H1 (cell line): ENCODE results near the gene PUSL1. TPM values are rescaled to one million over a fixed set of nuclear protein-coding genes. Genes with fewer than 3 reads are reported as not detected.

Experiments used
- CTCF ChIA-PET: fragments of 300-600 bp; sonication (Branson Sonifier 250); formaldehyde crosslinking; loops from one replicate; lab custom pipeline; 2021; ENCODE audit not compliant: partially characterized antibody; lab: Charles Lee
- POLR2A ChIA-PET: fragments of 300-600 bp; sonication (Branson Sonifier 250); formaldehyde crosslinking; loops from one replicate; lab custom pipeline; 2021; ENCODE audit warnings: inconsistent platforms; ENCODE audit not compliant: partially characterized antibody; lab: Charles Lee
- DNase-seq, 2 experiments: peaks; one replicate each; pipeline versions ENCODE4 v3.0.0 to v3.0.0-alpha.2; 2010 to 2022; ENCODE audit warnings: low spot score in 2 of 2, low read depth in 1 of 2, mixed read lengths in 1 of 2
- FAIRE-seq: peaks from 2 replicates; lab custom pipeline; 2011; peaks lifted over from hg19 to GRCh38; lab: Jason Lieb, UNC
- H2AFZ ChIP-seq: 2 replicates; pipeline ENCODE4 v1.8.1; 2012; ENCODE audit warnings: low read length, inconsistent platforms
- H2AK5ac ChIP-seq: 2 replicates; pipeline ENCODE4 v1.6.1; 2013; ENCODE audit warnings: low read depth, low read length
- H2BK120ac ChIP-seq: replicated peaks from 2 replicates; pipeline ENCODE3; 2013; ENCODE audit warnings: low read depth, low read length, inconsistent platforms
- H2BK12ac ChIP-seq: 2 replicates; pipeline ENCODE4 v1.6.1; 2013; ENCODE audit warnings: low read depth, low read length
- H2BK15ac ChIP-seq: 2 replicates; pipeline ENCODE4 v1.6.1; 2013; ENCODE audit warnings: low read length
- H2BK20ac ChIP-seq: 2 replicates; pipeline ENCODE4 v1.6.1; 2013; ENCODE audit warnings: low read length
- H2BK5ac ChIP-seq: 2 replicates; pipeline ENCODE4 v1.6.1; 2013; ENCODE audit warnings: low read depth, low read length
- H3K14ac ChIP-seq: 2 replicates; pipeline ENCODE4 v1.6.1; 2013; ENCODE audit warnings: inconsistent platforms; ENCODE audit not compliant: insufficient read length
- H3K18ac ChIP-seq: 2 replicates; pipeline ENCODE4 v1.6.1; 2013; ENCODE audit warnings: low read length; ENCODE audit errors: extremely low read depth
- H3K23ac ChIP-seq: 2 replicates; pipeline ENCODE4 v1.6.1; 2013; ENCODE audit warnings: inconsistent platforms; ENCODE audit not compliant: insufficient read length
- H3K23me2 ChIP-seq: 2 replicates; pipeline ENCODE4 v1.6.1; 2013; ENCODE audit warnings: low read depth, low read length
- H3K27ac ChIP-seq: 2 replicates; pipeline ENCODE4 v1.6.1; 2011; ENCODE audit warnings: low read depth, low read length, inconsistent platforms
- H3K27me3 ChIP-seq, 4 experiments: replicated peaks in 1 of 4; 1 replicate in 1 of 4; 2 replicates in 3 of 4; pipeline versions ENCODE4 v1.6.1 to v1.8.1; 2011 to 2013; ENCODE audit warnings: low read length in 3 of 4, mild to moderate bottlenecking in 3 of 4, inconsistent platforms in 2 of 4, mixed read lengths in 2 of 4, moderate library complexity in 1 of 4; ENCODE audit not compliant: control insufficient read depth in 3 of 4, insufficient read depth in 3 of 4; ENCODE audit errors: extremely low read depth in 1 of 4
- H3K36me3 ChIP-seq, 4 experiments: 2 replicates each; pipeline versions ENCODE4 v1.6.1 to v1.8.1; 2011 to 2013; ENCODE audit warnings: mild to moderate bottlenecking in 4 of 4, low read length in 3 of 4, moderate library complexity in 2 of 4, control low read depth in 1 of 4, inconsistent platforms in 1 of 4; ENCODE audit not compliant: insufficient read depth in 4 of 4, control insufficient read depth in 2 of 4
- H3K4ac ChIP-seq: replicated peaks from 2 replicates; pipeline ENCODE3; 2013; ENCODE audit warnings: low read length, low read depth, mixed read lengths, inconsistent platforms; ENCODE audit not compliant: insufficient read length
- H3K4me1 ChIP-seq, 4 experiments: replicated peaks in 1 of 4; 1 replicate in 1 of 4; 2 replicates in 3 of 4; pipeline versions ENCODE4 v1.6.1 to v1.8.1; 2011 to 2013; ENCODE audit warnings: low read length in 3 of 4, inconsistent platforms in 2 of 4, mixed read lengths in 1 of 4; ENCODE audit not compliant: insufficient read depth in 4 of 4, control insufficient read depth in 3 of 4
- H3K4me2 ChIP-seq, 2 experiments: 2 replicates each; pipeline versions ENCODE4 v1.6.1 to v1.8.1; 2011 to 2013; ENCODE audit warnings: low read depth in 2 of 2, low read length in 2 of 2, control low read depth in 1 of 2, inconsistent platforms in 1 of 2, mild to moderate bottlenecking in 1 of 2; ENCODE audit not compliant: insufficient read depth in 1 of 2
- H3K4me3 ChIP-seq, 4 experiments: fragments of 200-600, 300-600 bp in 1 of 4; sonication (generic), shearing (Covaris generic), sonication (Bioruptor Twin) in 1 of 4; 2 replicates each; pipeline versions ENCODE4 v1.5.1 to v1.8.1; 2011 to 2016; ENCODE audit warnings: low read length in 4 of 4, low read depth in 3 of 4, control low read depth in 2 of 4, inconsistent platforms in 2 of 4, mild to moderate bottlenecking in 2 of 4, mixed read lengths in 1 of 4, moderate library complexity in 1 of 4; ENCODE audit not compliant: insufficient read depth in 2 of 4; ENCODE audit errors: extremely low read depth in 1 of 4
- H3K56ac ChIP-seq: replicated peaks from 2 replicates; pipeline ENCODE3; 2013; ENCODE audit warnings: low read depth, mild to moderate bottlenecking, mixed read lengths, low read length, inconsistent platforms; ENCODE audit not compliant: insufficient read length
- H3K79me1 ChIP-seq: 2 replicates; pipeline ENCODE4 v1.6.1; 2013; ENCODE audit warnings: low read depth, low read length, control low read depth
- H3K79me2 ChIP-seq, 2 experiments: 2 replicates each; pipeline versions ENCODE4 v1.6.1 to v1.8.1; 2012 to 2013; ENCODE audit warnings: low read length in 2 of 2, mild to moderate bottlenecking in 2 of 2, inconsistent platforms in 1 of 2; ENCODE audit not compliant: insufficient read depth in 2 of 2, control insufficient read depth in 1 of 2
- H3K9ac ChIP-seq, 4 experiments: replicated peaks in 1 of 4; 1 replicate in 1 of 4; 2 replicates in 3 of 4; pipeline versions ENCODE4 v1.6.1 to v1.8.1; 2011 to 2013; ENCODE audit warnings: low read depth in 3 of 4, low read length in 3 of 4, control low read depth in 2 of 4, mild to moderate bottlenecking in 2 of 4, moderate library complexity in 2 of 4, inconsistent platforms in 1 of 4; ENCODE audit errors: extremely low read depth in 1 of 4
- H3K9me3 ChIP-seq, 2 experiments: 2 replicates each; pipeline versions ENCODE4 v1.6.1 to v1.8.1; 2012 to 2013; ENCODE audit warnings: mild to moderate bottlenecking in 2 of 2, moderate library complexity in 2 of 2, control low read depth in 1 of 2, inconsistent platforms in 1 of 2, low read depth in 1 of 2, low read length in 1 of 2, mixed read lengths in 1 of 2; ENCODE audit not compliant: insufficient read depth in 2 of 2
- H4K20me1 ChIP-seq, 2 experiments: replicated peaks in 1 of 2; 2 replicates each; pipeline versions ENCODE3 to v1.8.1; 2011 to 2013; ENCODE audit warnings: inconsistent platforms in 2 of 2, low read length in 2 of 2, mild to moderate bottlenecking in 1 of 2; ENCODE audit not compliant: insufficient read depth in 2 of 2, control insufficient read depth in 1 of 2
- H4K5ac ChIP-seq: 2 replicates; pipeline ENCODE4 v1.6.1; 2013; ENCODE audit warnings: low read length, low read depth, mixed read lengths, inconsistent platforms; ENCODE audit not compliant: insufficient read length
- H4K8ac ChIP-seq: 2 replicates; pipeline ENCODE4 v1.8.0; 2013; ENCODE audit warnings: mild to moderate bottlenecking, moderate library complexity, low read length, inconsistent platforms; ENCODE audit not compliant: insufficient read depth; ENCODE audit errors: extremely low read depth
- H4K91ac ChIP-seq: replicated peaks from 2 replicates; pipeline ENCODE3; 2013; ENCODE audit warnings: low read length, mixed read lengths, inconsistent platforms; ENCODE audit not compliant: insufficient read length
- TAF1 ChIP-seq: IDR thresholded peaks from 2 replicates; pipeline ENCODE4 v1.6.1; 2011; ENCODE audit warnings: mild to moderate bottlenecking, low read depth, low read length
- TEAD4 ChIP-seq: IDR thresholded peaks from 2 replicates; pipeline ENCODE4 v1.6.1; 2012; ENCODE audit warnings: low read depth, low read length, inconsistent platforms, mixed read lengths
- WGBS, 2 experiments: shearing (Covaris generic) in 1 of 2; methylation state at CpG; one replicate each; pipeline versions ENCODE4 v1.1.6 to v1.1.7; 2013 to 2015; ENCODE audit warnings: low lambda C conversion rate in 2 of 2, mixed read lengths in 2 of 2, inconsistent platforms in 1 of 2, low coverage in 1 of 2, missing lambda C conversion rate in 1 of 2; ENCODE audit not compliant: insufficient replicate concordance in 2 of 2, insufficient coverage in 1 of 2, insufficient read length in 1 of 2; ENCODE audit errors: extremely low coverage in 1 of 2, missing lambda C conversion rate in 1 of 2; 5-methylcytosine and 5-hydroxymethylcytosine counted together
- polyA plus RNA-seq, 7 experiments: library from polyadenylated mRNA; depleted of rRNA in 3 of 7; stranded (reverse) in 5 of 7; unstranded in 2 of 7; fragments of >200 nt in 5 of 7; fragments of 200-250 nt in 2 of 7; gene quantifications; 1 replicate in 5 of 7; 2 replicates in 1 of 7; 4 replicates in 1 of 7; pipeline versions ENCODE4 v1.2.1 to v1.2.3, GENCODE V29; 2011 to 2013; ENCODE audit warnings: missing spikeins in 2 of 7, mixed read lengths in 2 of 7
- total RNA-seq: library from RNA; stranded (reverse); fragmentation: NEBNext Ultra II Directional; extraction: Animal tissue kit (Norgen Biotek cat#: 25700); gene quantifications from 2 replicates; pipeline ENCODE4 v1.2.1, GENCODE V29; 2021

The PUSL1 gene
- total and polyA plus RNA-seq, 2 of the 8 experiments (the other 6 are each of a cell fraction or from before 2014, with no cell fraction given) = 38.8 to 87.4 TPM

DNA sequence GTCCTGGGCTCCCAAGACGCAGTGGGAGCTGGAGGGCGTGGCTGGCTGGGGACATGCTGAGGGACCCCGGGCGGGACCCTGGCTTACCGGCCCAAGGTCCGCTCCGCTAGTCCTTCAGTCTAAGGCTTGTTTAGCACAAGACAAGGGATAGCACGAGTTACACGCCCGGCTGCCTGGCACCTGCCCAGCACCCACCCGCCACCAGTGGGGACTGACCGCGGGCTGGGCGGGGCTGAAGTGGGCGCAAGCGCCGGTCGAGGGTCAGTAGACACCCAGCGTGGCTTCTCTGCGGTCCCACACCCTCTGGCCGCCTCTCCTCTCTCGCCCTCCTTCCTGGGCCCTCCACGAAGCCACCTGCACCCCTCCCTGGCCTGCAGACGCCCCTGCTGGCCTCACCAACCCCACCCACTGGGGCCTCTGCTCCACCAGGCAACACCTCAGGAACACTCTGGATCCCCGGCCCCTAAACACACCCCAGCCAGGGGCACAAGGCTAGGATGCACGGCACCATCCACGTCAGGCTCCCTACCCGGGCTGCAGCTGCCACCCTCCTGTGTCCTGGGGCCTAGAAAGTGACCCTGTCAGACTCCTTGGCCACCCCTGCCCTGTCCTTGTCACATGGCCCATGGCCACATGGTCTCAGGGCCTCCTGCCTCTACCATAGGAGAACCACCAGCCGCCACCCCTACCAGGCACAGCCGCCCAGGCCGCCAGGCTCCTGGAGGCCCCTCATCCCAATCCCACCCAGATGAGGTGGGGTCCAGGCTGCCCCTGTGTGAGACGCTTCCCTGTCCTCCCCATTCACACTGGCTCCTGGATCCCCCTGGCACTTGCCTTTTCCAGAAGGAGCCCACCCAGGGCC is 28.8 kb downstream of the PUSL1 start:
- CTCF ChIA-PET = interaction anchor here (0.6 to 3.2 kb wide), 8 partner anchors 9 to 65 kb away, joined by 3 to 13 read pairs (median 3); partner anchors contain the start of gene DVL1
- no peak overlapping the region for H3K9ac ChIP-seq

More for the DNA sequence above, 28.8 kb downstream of the PUSL1 start:
- no peak for FAIRE-seq
- WGBS, 2 experiments = 96% methylated on average over 22 of the region's 32 CpGs; no CpG with 5 or more reads in 1 of the 2 experiments
- H3K27ac ChIP-seq = no peak overlapping the region
- H4K91ac ChIP-seq = no peak overlapping the region
- POLR2A ChIA-PET = interaction anchor here (0.6 to 9.0 kb wide), 6 partner anchors 11 to 73 kb away, joined by 3 to 134 read pairs (median 4); no protein-coding TSS in a partner anchor
- no peak for DNase-seq
- H3K4me2 ChIP-seq = no peak overlapping the region
- peaks cover 2 to 44% (median 15%) of the 10 kb centered on the region in 4 experiments; a peak in 7 of 8 replicates for H3K36me3 ChIP-seq
- no peak overlapping the region for H3K4me3 ChIP-seq
- peaks cover 0 to 5% of the 10 kb centered on the region in 2 experiments; a peak in 1 of 4 replicates for H3K9me3 ChIP-seq
- H4K20me1 ChIP-seq = peaks cover 14 to 35% of the 10 kb centered on the region in 2 experiments
- no peak overlapping the region for H4K5ac ChIP-seq
- no peaks in the 10 kb centered on the region; a peak in 1 of 7 replicates for H3K4me1 ChIP-seq
- no peak overlapping the region for H2BK15ac ChIP-seq
- H3K23ac ChIP-seq = no peak overlapping the region
- no peak overlapping the region for H3K4ac ChIP-seq
- TF ChIP-seq TAF1 (0 out of 2 replicates have a peak, but pooled peaks have one; percentile 10), TEAD4 (no peak)
- H3K23me2 ChIP-seq = no peaks in the 10 kb centered on the region; the same call in 1 of the 2 replicates
- H3K79me1 ChIP-seq = peaks cover 12% of the 10 kb centered on the region
- no peaks in the 10 kb centered on the region; a peak in 1 of 7 replicates for H3K27me3 ChIP-seq
- H2BK12ac ChIP-seq = no peak overlapping the region
- no peak overlapping the region for H3K56ac ChIP-seq
- no peak overlapping the region for H2AFZ ChIP-seq
- no peak overlapping the region for H2BK5ac ChIP-seq
- H4K8ac ChIP-seq = peak overlapping the region; percentile 25; the same call in 1 of the 2 replicates
- H2BK120ac ChIP-seq = no peak overlapping the region
- H3K18ac ChIP-seq = no peak overlapping the region
- H2BK20ac ChIP-seq = no peak overlapping the region
- H3K14ac ChIP-seq = no peak overlapping the region
- H3K79me2 ChIP-seq = no peaks in the 10 kb centered on the region
- H2AK5ac ChIP-seq = no peak overlapping the region
